Measurements from ENCODE around the gene FFAR3. TPM values are rescaled to one million over a fixed set of nuclear protein-coding genes. Genes with fewer than 3 reads are reported as not detected.

The FFAR3 gene
- total and polyA plus RNA-seq, 10 donors = 0.30 to 3.2 (median 0.73) TPM; not detected in 1

GRCh38 chr19:35340431-35340830, 17.8 kb upstream of the FFAR3 start:
- 77 to 91% (median 89%) methylated on average over 6 to 11 of the region's 11 CpGs for WGBS, 5 donors
- Histone ChIP-seq H3K36me3 (peaks cover 0 to 93% (median 7%) of the 10 kb centered on the region in 6 donors), H3K27me3 (replicated peaks in 1 of 7) (peaks cover 0 to 1% (median 0%) of the 10 kb centered on the region in 7 donors), H3K9me3 (no peaks in the 10 kb centered on the region), H3K4me1 (peaks cover 3 to 99% (median 40%) of the 10 kb centered on the region in 6 donors), H3K27ac (no peak overlapping the region), H3K4me3 (no peak overlapping the region)
- intact Hi-C loops (cut with DNase I; ENCODE audit: low total_unique reads) = no loop called here
- TF ChIP-seq POLR2A (IDR thresholded peaks at IDR 0.05) (no peak), POLR2AphosphoS5 (IDR thresholded peaks at IDR 0.05) (peak in 1 of 3 donors; percentile 47)
- TF ChIP-seq, protein P1, sequence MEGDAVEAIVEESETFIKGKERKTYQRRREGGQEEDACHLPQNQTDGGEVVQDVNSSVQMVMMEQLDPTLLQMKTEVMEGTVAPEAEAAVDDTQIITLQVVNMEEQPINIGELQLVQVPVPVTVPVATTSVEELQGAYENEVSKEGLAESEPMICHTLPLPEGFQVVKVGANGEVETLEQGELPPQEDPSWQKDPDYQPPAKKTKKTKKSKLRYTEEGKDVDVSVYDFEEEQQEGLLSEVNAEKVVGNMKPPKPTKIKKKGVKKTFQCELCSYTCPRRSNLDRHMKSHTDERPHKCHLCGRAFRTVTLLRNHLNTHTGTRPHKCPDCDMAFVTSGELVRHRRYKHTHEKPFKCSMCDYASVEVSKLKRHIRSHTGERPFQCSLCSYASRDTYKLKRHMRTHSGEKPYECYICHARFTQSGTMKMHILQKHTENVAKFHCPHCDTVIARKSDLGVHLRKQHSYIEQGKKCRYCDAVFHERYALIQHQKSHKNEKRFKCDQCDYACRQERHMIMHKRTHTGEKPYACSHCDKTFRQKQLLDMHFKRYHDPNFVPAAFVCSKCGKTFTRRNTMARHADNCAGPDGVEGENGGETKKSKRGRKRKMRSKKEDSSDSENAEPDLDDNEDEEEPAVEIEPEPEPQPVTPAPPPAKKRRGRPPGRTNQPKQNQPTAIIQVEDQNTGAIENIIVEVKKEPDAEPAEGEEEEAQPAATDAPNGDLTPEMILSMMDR (IDR thresholded peaks at IDR 0.05 in 8 of 11, conservative IDR thresholded peaks at IDR 0.05 in 3 of 11) = no peak
- peak; percentile 66 for DNase-seq

DNA sequence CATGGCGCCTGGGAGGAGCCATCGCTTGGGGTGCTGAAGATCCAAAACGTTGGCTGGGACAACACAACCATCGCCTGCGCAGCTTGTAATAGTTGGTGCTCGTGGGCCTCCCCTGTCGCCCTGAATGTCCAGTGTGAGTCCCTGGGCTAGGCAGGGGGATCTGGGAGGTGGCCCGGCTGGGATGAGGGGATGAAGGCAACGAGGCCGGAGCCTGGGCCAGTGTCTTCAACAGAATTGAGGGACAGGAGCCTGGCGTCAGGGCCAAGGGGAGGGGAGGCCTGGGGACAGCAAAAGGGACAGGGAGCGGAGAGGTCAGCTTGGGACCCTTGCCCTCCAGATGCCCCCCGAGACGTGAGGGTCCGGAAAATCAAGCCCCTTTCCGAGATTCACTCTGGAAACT, 17.3 kb upstream of the FFAR3 start:
- Histone ChIP-seq H3K27me3 (replicated peaks in 1 of 7) (peaks cover 0 to 7% (median 0%) of the 10 kb centered on the region in 7 donors), H3K4me3 (no peak overlapping the region), H3K4me1 (peaks cover 1 to 99% (median 42%) of the 10 kb centered on the region in 6 donors), H3K9me3 (no peaks in the 10 kb centered on the region), H3K36me3 (peaks cover 0 to 94% (median 4%) of the 10 kb centered on the region in 6 donors), H3K27ac (no peak overlapping the region)
- DNase-seq = peak; percentile 68
- intact Hi-C loops (cut with DNase I; ENCODE audit: low total_unique reads) = no loop called here
- TF ChIP-seq POLR2AphosphoS5 (IDR thresholded peaks at IDR 0.05) = no peak
- TF ChIP-seq, protein P1 (IDR thresholded peaks at IDR 0.05 in 8 of 11, conservative IDR thresholded peaks at IDR 0.05 in 3 of 11) = no peak
- TF ChIP-seq POLR2A (IDR thresholded peaks at IDR 0.05) = no peak
- 87 to 92% (median 92%) methylated on average over 16 of the region's 16 CpGs for WGBS, 5 donors

DNA sequence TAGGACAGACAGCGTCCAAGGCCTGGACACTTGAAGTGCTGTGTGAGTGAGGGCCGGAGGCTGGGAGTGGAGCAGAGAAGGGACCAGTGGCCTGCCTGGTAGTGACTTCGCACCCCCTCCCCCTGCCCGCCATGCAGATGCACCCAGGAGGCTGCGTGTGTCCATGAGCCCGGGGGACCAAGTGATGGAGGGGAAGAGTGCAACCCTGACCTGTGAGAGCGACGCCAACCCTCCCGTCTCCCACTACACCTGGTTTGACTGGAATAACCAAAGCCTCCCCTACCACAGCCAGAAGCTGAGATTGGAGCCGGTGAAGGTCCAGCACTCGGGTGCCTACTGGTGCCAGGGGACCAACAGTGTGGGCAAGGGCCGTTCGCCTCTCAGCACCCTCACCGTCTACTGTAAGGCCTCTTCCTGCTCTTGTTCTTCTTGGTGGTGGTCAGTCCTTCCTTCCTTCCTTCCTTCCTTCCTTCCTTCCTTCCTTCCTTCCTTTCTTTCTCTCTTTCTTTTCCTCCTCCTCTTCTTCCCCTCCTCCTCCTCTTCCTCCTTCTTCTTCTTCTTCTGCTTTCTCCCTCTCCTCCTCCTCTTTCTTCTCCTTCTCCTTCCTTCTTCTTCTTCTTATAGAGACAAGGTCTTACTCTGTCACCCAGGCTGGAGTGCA, 16.6 kb upstream of the FFAR3 start:
- Histone ChIP-seq H3K27me3 (replicated peaks in 1 of 7) (peaks cover 0 to 11% (median 0%) of the 10 kb centered on the region in 7 donors), H3K27ac (no peak overlapping the region), H3K4me3 (no peak overlapping the region), H3K36me3 (peaks cover 0 to 89% (median 4%) of the 10 kb centered on the region in 6 donors), H3K9me3 (no peaks in the 10 kb centered on the region), H3K4me1 (peaks cover 6 to 99% (median 42%) of the 10 kb centered on the region in 6 donors)
- TF ChIP-seq POLR2A (IDR thresholded peaks at IDR 0.05) (no peak), POLR2AphosphoS5 (IDR thresholded peaks at IDR 0.05) (peak in 2 of 3 donors; percentile 21 to 68)
- peak; percentile 71 for DNase-seq
- 75 to 83% (median 83%) methylated on average over 8 to 14 of the region's 14 CpGs for WGBS, 5 donors
- intact Hi-C loops (cut with DNase I; ENCODE audit: low total_unique reads) = no loop called here

GRCh38 chr19:35342430-35342829, 15.8 kb upstream of the FFAR3 start:
- Histone ChIP-seq H3K9me3 (no peaks in the 10 kb centered on the region), H3K27ac (no peak overlapping the region), H3K27me3 (replicated peaks in 1 of 7) (peaks cover 0 to 11% (median 0%) of the 10 kb centered on the region in 7 donors), H3K4me3 (no peak overlapping the region), H3K36me3 (peaks cover 0 to 82% (median 4%) of the 10 kb centered on the region in 6 donors), H3K4me1 (peaks cover 13 to 99% (median 42%) of the 10 kb centered on the region in 6 donors)
- peak; percentile 52 for DNase-seq
- WGBS, 5 donors = 67 to 85% (median 78%) methylated on average over 5 of the region's 5 CpGs
- intact Hi-C loops (cut with DNase I; ENCODE audit: low total_unique reads) = no loop called here
- TF ChIP-seq POLR2A (IDR thresholded peaks at IDR 0.05) (no peak), POLR2AphosphoS5 (IDR thresholded peaks at IDR 0.05) (no peak)
- TF ChIP-seq, protein P1 (IDR thresholded peaks at IDR 0.05 in 8 of 11, conservative IDR thresholded peaks at IDR 0.05 in 3 of 11) = no peak

Measured in spleen (tissue), 11 donors.